Neural progenitor cell (in vitro differentiated cells): ENCODE data around the gene SOX11. TPM values are rescaled to one million over a fixed set of nuclear protein-coding genes. Genes with fewer than 3 reads are reported as not detected.

Source experiments
- DNase-seq: peaks from one replicate; pipeline ENCODE4 v3.0.0-alpha.2; 2016; ENCODE audit warnings: low spot score
- H2AFZ ChIP-seq: fragments of 200-600 bp; sonication (generic); replicated peaks from 2 replicates; pipeline ENCODE4 v1.6.1; 2016; ENCODE audit warnings: antibody characterized with exemption
- H3F3A ChIP-seq: fragments of 200-600 bp; sonication (generic); 2 replicates; pipeline ENCODE4 v1.6.1; 2016; ENCODE audit warnings: antibody characterized with exemption, low read depth
- H3K27ac ChIP-seq: fragments of 200-600 bp; sonication (generic); 2 replicates; pipeline ENCODE4 v1.5.1; 2016; ENCODE audit warnings: mild to moderate bottlenecking
- H3K27me3 ChIP-seq: fragments of 200-600 bp; sonication (generic); 2 replicates; pipeline ENCODE4 v1.6.1; 2016; ENCODE audit warnings: mild to moderate bottlenecking, moderate library complexity
- H3K36me3 ChIP-seq: fragments of 200-600 bp; sonication (generic); 2 replicates; pipeline ENCODE4 v1.5.1; 2016
- H3K4me1 ChIP-seq: fragments of 200-600 bp; sonication (generic); 2 replicates; pipeline ENCODE4 v1.6.1; 2016; ENCODE audit warnings: mixed run types
- H3K4me2 ChIP-seq: fragments of 200-600 bp; sonication (generic); 2 replicates; pipeline ENCODE4 v1.6.1; 2016
- H3K4me3 ChIP-seq: fragments of 200-600 bp; sonication (generic); 2 replicates; pipeline ENCODE4 v1.5.1; 2016
- H3K79me2 ChIP-seq: fragments of 200-600 bp; sonication (generic); 2 replicates; pipeline ENCODE4 v1.6.1; 2016; ENCODE audit warnings: low read depth
- H3K9ac ChIP-seq: fragments of 200-600 bp; sonication (generic); 2 replicates; pipeline ENCODE4 v1.6.1; 2016
- H3K9me3 ChIP-seq: fragments of 200-600 bp; sonication (generic); 2 replicates; pipeline ENCODE4 v1.5.1; 2016; ENCODE audit warnings: low read depth
- H4K20me1 ChIP-seq: fragments of 200-600 bp; sonication (generic); 2 replicates; pipeline ENCODE4 v1.6.1; 2016; ENCODE audit warnings: low read depth
- H3K27ac Mint-ChIP-seq: 3 replicates; pipeline ENCODE4 v1.8.0; 2021; ENCODE audit warnings: mixed read lengths
- H3K27me3 Mint-ChIP-seq: 2 replicates; pipeline ENCODE4 v1.8.0; 2022; ENCODE audit warnings: low read depth, mild to moderate bottlenecking, inconsistent platforms, moderate library complexity, mixed read lengths; ENCODE audit not compliant: insufficient read depth
- H3K36me3 Mint-ChIP-seq: 3 replicates; pipeline ENCODE4 v1.8.0; 2021; ENCODE audit warnings: mixed read lengths
- H3K4me1 Mint-ChIP-seq: 3 replicates; pipeline ENCODE4 v1.8.0; 2021; ENCODE audit warnings: mixed read lengths
- H3K4me3 Mint-ChIP-seq: 3 replicates; pipeline ENCODE4 v1.8.0; 2021; ENCODE audit warnings: mild to moderate bottlenecking, moderate library complexity, mixed read lengths
- H3K9me3 Mint-ChIP-seq: 3 replicates; pipeline ENCODE4 v1.8.0; 2020; ENCODE audit warnings: mixed read lengths
- CTCF ChIP-seq: fragments of 200-600 bp; sonication (generic); IDR thresholded peaks from 2 replicates; pipeline ENCODE4 v1.5.1; 2017; ENCODE audit warnings: antibody characterized with exemption, mild to moderate bottlenecking
- EZH2 ChIP-seq: fragments of 200-600 bp; sonication (generic); IDR thresholded peaks from 2 replicates; pipeline ENCODE4 v1.6.1; 2017; ENCODE audit warnings: antibody characterized with exemption, mild to moderate bottlenecking, moderate library complexity
- EZH2phosphoT487 ChIP-seq: fragments of 200-600 bp; sonication (generic); IDR thresholded peaks from 2 replicates; pipeline ENCODE4 v1.6.1; 2017; ENCODE audit warnings: antibody characterized with exemption
- total RNA-seq: library from RNA; depleted of rRNA; stranded (reverse); fragments of >200 nt; gene quantifications from 2 replicates; pipeline ENCODE4 v1.2.3, GENCODE V29; 2015; ENCODE audit warnings: low replicate concordance

SOX11 gene
- total RNA-seq, 1 donor from 2014 or later: 176 TPM

- Mint-ChIP-seq H3K4me3 (no peak overlapping the region), H3K4me1 (peaks cover 12% of the 10 kb centered on the region), H3K36me3 (no peaks in the 10 kb centered on the region), H3K27me3 (peaks cover 2% of the 10 kb centered on the region), H3K27ac (no peak overlapping the region), H3K9me3 (no peaks in the 10 kb centered on the region)
- Histone ChIP-seq H3K9me3 (no peaks in the 10 kb centered on the region), H3K79me2 (no peaks in the 10 kb centered on the region), H3K4me1 (no peaks in the 10 kb centered on the region), H4K20me1 (no peaks in the 10 kb centered on the region), H3K36me3 (no peaks in the 10 kb centered on the region), H2AFZ (no peak overlapping the region), H3K9ac (no peak overlapping the region), H3K4me2 (no peak overlapping the region), H3F3A (no peaks in the 10 kb centered on the region), H3K27me3 (no peaks in the 10 kb centered on the region), H3K27ac (no peak overlapping the region), H3K4me3 (no peak overlapping the region)
- no peak for DNase-seq
- TF ChIP-seq EZH2phosphoT487 (no peak), EZH2 (no peak), CTCF (no peak)
Observed at GRCh38 chr2:5741242-5741641, 49.1 kb downstream of the SOX11 start.

DNA sequence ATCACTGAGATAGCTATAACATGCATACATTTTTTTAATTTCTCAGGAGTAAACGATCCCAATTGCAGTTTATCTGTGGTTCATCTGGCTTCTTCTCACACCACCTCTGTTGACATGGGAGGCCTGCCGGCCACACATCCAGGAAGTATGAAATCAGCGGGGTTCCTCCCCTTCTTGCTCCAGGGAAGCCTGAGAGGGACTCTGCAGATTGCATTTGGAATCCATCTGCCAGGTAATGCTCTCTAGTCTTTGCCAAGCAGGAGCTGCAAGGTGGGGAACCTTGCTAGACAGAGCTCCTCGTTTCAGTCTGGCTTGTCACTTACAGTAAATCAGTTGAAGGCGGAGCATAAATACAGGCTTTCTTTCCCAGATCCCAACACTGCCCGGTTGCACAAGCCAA is 49.9 kb downstream of the SOX11 start:
- no peak for DNase-seq
- Mint-ChIP-seq H3K27me3 (peaks cover 2% of the 10 kb centered on the region), H3K9me3 (peaks cover 3% of the 10 kb centered on the region), H3K36me3 (no peaks in the 10 kb centered on the region), H3K4me3 (no peak overlapping the region), H3K27ac (no peak overlapping the region), H3K4me1 (peaks cover 10% of the 10 kb centered on the region)
- H2AFZ ChIP-seq: no peak overlapping the region
- no peaks in the 10 kb centered on the region for H4K20me1 ChIP-seq
- H3K4me2 ChIP-seq: no peak overlapping the region
- H3F3A ChIP-seq: no peaks in the 10 kb centered on the region
- no peaks in the 10 kb centered on the region for H3K9me3 ChIP-seq
- no peak overlapping the region for H3K4me3 ChIP-seq
- TF ChIP-seq EZH2phosphoT487 (no peak), EZH2 (no peak), CTCF (no peak)
- H3K79me2 ChIP-seq: no peaks in the 10 kb centered on the region
- no peaks in the 10 kb centered on the region for H3K4me1 ChIP-seq
- H3K27ac ChIP-seq: no peak overlapping the region
- H3K27me3 ChIP-seq: no peaks in the 10 kb centered on the region
- H3K36me3 ChIP-seq: no peaks in the 10 kb centered on the region
- H3K9ac ChIP-seq: no peak overlapping the region

GRCh38 chr2:5748391-5748790 is 56.2 kb downstream of the SOX11 start:
- H3K79me2 ChIP-seq: no peaks in the 10 kb centered on the region
- no peak overlapping the region for H2AFZ ChIP-seq
- H3K27me3 ChIP-seq: no peaks in the 10 kb centered on the region
- no peak overlapping the region for H3K9ac ChIP-seq
- H3K9me3 ChIP-seq: no peaks in the 10 kb centered on the region
- Mint-ChIP-seq H3K27ac (no peak overlapping the region), H3K4me3 (no peak overlapping the region), H3K36me3 (no peaks in the 10 kb centered on the region), H3K4me1 (peaks cover 23% of the 10 kb centered on the region), H3K9me3 (peaks cover 6% of the 10 kb centered on the region), H3K27me3 (peaks cover 4% of the 10 kb centered on the region)
- H3F3A ChIP-seq: peaks cover 12% of the 10 kb centered on the region
- H3K4me1 ChIP-seq: peaks cover 20% of the 10 kb centered on the region
- no peak for DNase-seq
- H4K20me1 ChIP-seq: no peaks in the 10 kb centered on the region
- no peak overlapping the region for H3K4me2 ChIP-seq
- TF ChIP-seq EZH2 (no peak), EZH2phosphoT487 (no peak), CTCF (no peak)
- H3K4me3 ChIP-seq: no peak overlapping the region
- H3K36me3 ChIP-seq: no peaks in the 10 kb centered on the region
- no peak overlapping the region for H3K27ac ChIP-seq
